ENCODE results near the gene PTPRC.

The PTPRC gene

GRCh38 chr1:198771563-198772153 lies 132.8 kb downstream of the PTPRC start:
- DNase-seq: no peak

GRCh38 chr1:198772626-198773025 lies 133.8 kb downstream of the PTPRC start:
- no peak for DNase-seq

GRCh38 chr1:198773030-198773429 lies 134.2 kb downstream of the PTPRC start:
- DNase-seq: no peak

- DNase-seq: no peak
These were observed 134.7 kb downstream of the PTPRC start for GRCh38 chr1:198773523-198773922.

- DNase-seq: no peak
These were observed 135.6 kb downstream of the PTPRC start for GRCh38 chr1:198774421-198774820.

GRCh38 chr1:198775606-198776005 lies 136.8 kb downstream of the PTPRC start:
- DNase-seq: no peak

GRCh38 chr1:198776602-198777029 lies 137.8 kb downstream of the PTPRC start:
- no peak for DNase-seq

- DNase-seq: no peak
These were observed 139.2 kb downstream of the PTPRC start for GRCh38 chr1:198778049-198778448.

- no peak for DNase-seq
These were observed 141.5 kb downstream of the PTPRC start for GRCh38 chr1:198780376-198780775.

- DNase-seq: no peak
These were observed 149.8 kb downstream of the PTPRC start for GRCh38 chr1:198788561-198789064.

- no peak for DNase-seq
These were observed 154.9 kb downstream of the PTPRC start for GRCh38 chr1:198793714-198794113.

- no peak for DNase-seq
These were observed 155.7 kb downstream of the PTPRC start for GRCh38 chr1:198794498-198794897.

GRCh38 chr1:198797656-198798055 lies 158.8 kb downstream of the PTPRC start:
- no peak for DNase-seq

- no peak for DNase-seq
These were observed 160.1 kb downstream of the PTPRC start for GRCh38 chr1:198798923-198799386.

- DNase-seq: no peak
These were observed 166.8 kb downstream of the PTPRC start for GRCh38 chr1:198805498-198806151.

GRCh38 chr1:198806861-198807260 lies 168.0 kb downstream of the PTPRC start:
- DNase-seq: no peak

Data from NCI-H2107 (cell line).